ENCODE data around the gene KLHL1.

Gene KLHL1

DNA sequence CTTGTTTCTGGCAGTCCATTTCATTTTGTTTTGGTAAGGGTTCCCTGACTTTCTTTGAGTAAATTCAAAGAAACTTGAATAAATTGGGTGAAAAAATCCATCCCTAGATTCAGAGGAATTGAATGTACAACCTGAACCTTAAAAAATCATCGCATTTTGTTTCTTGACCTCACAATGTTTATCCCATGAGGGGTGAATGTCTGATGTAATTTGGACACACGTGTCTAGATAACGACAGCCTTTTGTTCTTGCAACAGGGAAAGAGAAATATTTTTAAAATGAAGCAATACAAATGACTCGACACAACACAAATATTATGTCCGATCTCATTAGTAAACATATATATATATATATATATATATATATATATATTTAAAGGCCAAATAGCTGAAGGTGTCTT lies 453.9 kb downstream of the KLHL1 start (continued):
- TF ChIP-seq MEIS1 (CRISPR knock-in tag; IDR thresholded peaks at IDR 0.05; ENCODE audit: borderline replicate concordance): no peak

All from HEK293 (cell line).